ENCODE data around the gene F2. TPM values are rescaled to one million over a fixed set of nuclear protein-coding genes. Genes with fewer than 3 reads are reported as not detected.

Gene F2
- total RNA-seq, 2 experiments from 2014 or later: not detected

DNA sequence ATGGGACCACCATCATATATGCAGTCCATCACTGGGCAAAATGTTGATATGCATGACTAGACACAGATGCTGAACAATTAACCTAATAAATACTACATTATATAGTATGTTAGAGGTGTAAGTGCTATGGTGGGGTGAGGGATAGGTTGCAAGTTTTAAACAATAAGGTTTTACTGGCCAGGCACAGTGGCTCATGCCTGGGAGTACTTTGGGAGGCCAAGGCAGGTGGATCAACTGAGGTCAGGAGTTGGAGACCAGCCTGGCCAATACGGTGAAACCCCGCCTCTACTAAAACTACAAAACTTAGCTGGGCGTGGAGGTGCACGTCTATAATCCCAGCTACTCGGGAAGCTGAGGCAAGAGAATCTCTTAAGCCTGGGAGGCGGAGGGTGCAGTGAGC lies 28.1 kb downstream of the F2 start:
- Mint-ChIP-seq H3K36me3 (ENCODE audit: low read depth) (peaks cover 89% of the 10 kb centered on the region), H3K27me3 (no peaks in the 10 kb centered on the region), H3K4me1 (ENCODE audit: low read depth) (no peaks in the 10 kb centered on the region), H3K27ac (no peak overlapping the region), H3K9me3 (no peaks in the 10 kb centered on the region), H3K4me3 (no peak overlapping the region)
- TF ChIP-seq CTCF (IDR thresholded peaks at IDR 0.05): no peak
- H3K27ac ChIP-seq (ENCODE audit: low read depth in 1 of 2, low read length in 2 of 2): no peak overlapping the region
- no peak overlapping the region for H3K4me3 ChIP-seq (ENCODE audit: low read length)
- ChIA-PET CTCF (no interaction called here), POLR2A (no interaction called here)
- intact Hi-C loops (cut with DNase I, micrococcal nuclease): no loop called here
- no peaks in the 10 kb centered on the region for H3K9me3 ChIP-seq (ENCODE audit: control insufficient read depth in 1 of 2, insufficient read depth in 1 of 2, low read length in 2 of 2)
- no peak for DNase-seq
- no peak for ATAC-seq (ENCODE audit: poor library complexity)
- H3K4me1 ChIP-seq (ENCODE audit: insufficient read depth, low read length): no peaks in the 10 kb centered on the region
- peaks cover 71% of the 10 kb centered on the region for H3K36me3 ChIP-seq (ENCODE audit: insufficient read depth, low read length)
- no peaks in the 10 kb centered on the region for H3K27me3 ChIP-seq (ENCODE audit: control insufficient read depth in 1 of 2, insufficient read depth in 2 of 2, low read length in 2 of 2)

DNA sequence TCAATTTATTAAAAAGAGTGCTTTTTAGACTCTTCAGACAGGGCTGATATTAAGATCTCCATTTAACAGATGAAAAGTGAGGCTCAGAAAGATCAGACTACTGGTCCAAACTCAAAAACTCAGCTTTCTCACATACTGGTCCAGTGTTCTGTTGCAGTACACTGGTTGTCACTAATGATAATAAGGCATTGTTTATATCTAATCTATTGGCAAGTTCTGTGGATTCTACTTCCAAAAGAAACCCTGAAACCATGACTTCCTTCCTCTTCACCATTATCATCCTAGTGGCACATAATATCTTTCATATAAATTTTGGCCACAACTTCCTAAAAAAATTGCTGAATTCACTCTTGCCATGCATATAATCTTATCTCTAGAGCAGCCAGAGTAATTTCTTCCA lies 36.9 kb downstream of the F2 start:
- CTCF ChIA-PET: no interaction called here
- peaks cover 68% of the 10 kb centered on the region for H3K36me3 ChIP-seq (ENCODE audit: insufficient read depth, low read length)
- POLR2A ChIA-PET: no interaction called here

DNA sequence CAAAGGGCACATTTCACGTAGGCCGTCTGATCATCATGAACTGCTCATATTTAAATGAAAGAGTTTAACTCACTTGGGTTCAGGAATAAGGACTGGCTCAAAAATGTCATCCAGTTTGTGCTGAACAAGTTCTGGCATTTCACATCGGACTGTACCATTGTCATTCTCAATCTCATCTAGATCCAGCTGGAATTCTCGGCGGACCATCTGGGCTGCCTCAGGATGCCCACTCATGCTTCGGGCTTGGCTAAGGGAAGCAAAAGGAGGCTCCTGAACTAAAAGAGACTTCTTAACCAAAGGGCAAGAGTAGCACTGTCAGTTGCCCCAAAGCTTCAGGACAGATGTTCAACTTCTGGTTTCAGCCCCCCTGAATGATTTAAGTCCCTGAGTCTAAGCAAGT lies 40.2 kb downstream of the F2 start:
- Mint-ChIP-seq H3K4me1 (ENCODE audit: low read depth) (no peaks in the 10 kb centered on the region), H3K27ac (no peak overlapping the region), H3K27me3 (no peaks in the 10 kb centered on the region), H3K9me3 (no peaks in the 10 kb centered on the region), H3K4me3 (no peak overlapping the region), H3K36me3 (ENCODE audit: low read depth) (peaks cover 86% of the 10 kb centered on the region)
- CTCF ChIA-PET: no interaction called here
- no peak for TF ChIP-seq CTCF (IDR thresholded peaks at IDR 0.05)
- no peak overlapping the region for H3K27ac ChIP-seq (ENCODE audit: low read depth in 1 of 2, low read length in 2 of 2)
- no peaks in the 10 kb centered on the region for H3K27me3 ChIP-seq (ENCODE audit: control insufficient read depth in 1 of 2, insufficient read depth in 2 of 2, low read length in 2 of 2)
- ATAC-seq (ENCODE audit: poor library complexity) (no peak), DNase-seq (no peak)
- intact Hi-C loops (cut with DNase I, micrococcal nuclease): no loop called here
- no peak overlapping the region for H3K4me3 ChIP-seq (ENCODE audit: low read length)
- peaks cover 72% of the 10 kb centered on the region for H3K36me3 ChIP-seq (ENCODE audit: insufficient read depth, low read length)
- POLR2A ChIA-PET: no interaction called here
- no peaks in the 10 kb centered on the region for H3K9me3 ChIP-seq (ENCODE audit: control insufficient read depth in 1 of 2, insufficient read depth in 1 of 2, low read length in 2 of 2)
- H3K4me1 ChIP-seq (ENCODE audit: insufficient read depth, low read length): no peaks in the 10 kb centered on the region

More for the DNA sequence above, 36.9 kb downstream of the F2 start:
- TF ChIP-seq CTCF (IDR thresholded peaks at IDR 0.05): no peak
- Histone ChIP-seq H3K4me1 (ENCODE audit: insufficient read depth, low read length) (no peaks in the 10 kb centered on the region), H3K4me3 (ENCODE audit: low read length) (no peak overlapping the region), H3K27ac (ENCODE audit: low read depth in 1 of 2, low read length in 2 of 2) (no peak overlapping the region), H3K9me3 (ENCODE audit: control insufficient read depth in 1 of 2, insufficient read depth in 1 of 2, low read length in 2 of 2) (no peaks in the 10 kb centered on the region), H3K27me3 (ENCODE audit: control insufficient read depth in 1 of 2, insufficient read depth in 2 of 2, low read length in 2 of 2) (no peaks in the 10 kb centered on the region)
- H3K4me3 Mint-ChIP-seq: no peak overlapping the region
- no peaks in the 10 kb centered on the region for H3K9me3 Mint-ChIP-seq
- no peak for ATAC-seq (ENCODE audit: poor library complexity)
- DNase-seq: no peak
- no peaks in the 10 kb centered on the region for H3K27me3 Mint-ChIP-seq
- H3K36me3 Mint-ChIP-seq (ENCODE audit: low read depth): peaks cover 84% of the 10 kb centered on the region
- intact Hi-C loops (cut with DNase I, micrococcal nuclease): no loop called here
- no peak overlapping the region for H3K27ac Mint-ChIP-seq
- no peaks in the 10 kb centered on the region for H3K4me1 Mint-ChIP-seq (ENCODE audit: low read depth)
